CD4-positive, alpha-beta memory T cell (primary cell): ENCODE data around the gene NDUFV2. TPM values are rescaled to one million over a fixed set of nuclear protein-coding genes. Genes with fewer than 3 reads are reported as not detected.
A peak's percentile ranks its signal among the peaks of the same experiment; 100 is the strongest.
"Not testable (repeated sequence)": the region's sequence is repeated elsewhere in the genome, so short reads cannot be mapped to it uniquely, and the experiment has no call there.

ENCODE experiments used
- CTCF ChIA-PET: fragments of 350-600 bp; sonication (Branson Sonifier 250); formaldehyde crosslinking; loops from one replicate; lab custom pipeline; 2021; ENCODE audit warnings: inconsistent platforms; ENCODE audit not compliant: partially characterized antibody; lab: Charles Lee
- POLR2A ChIA-PET: fragments of 350-600 bp; sonication (Branson Sonifier 250); formaldehyde crosslinking; loops from one replicate; lab custom pipeline; 2021; ENCODE audit not compliant: partially characterized antibody; lab: Charles Lee
- DNase-seq, 5 donors: peaks; one replicate each; pipeline versions ENCODE4 v3.0.0 to v3.0.0-alpha.2; 2020 to 2022; ENCODE audit warnings: mixed read lengths in 1 of 5
- H3K27ac ChIP-seq: one replicate; pipeline ENCODE4 v1.7.0; 2013; ENCODE audit warnings: low read depth, low read length
- H3K27me3 ChIP-seq: 2 replicates; pipeline ENCODE4 v1.7.0; 2013; ENCODE audit warnings: mild to moderate bottlenecking, low read length, moderate library complexity; ENCODE audit not compliant: insufficient read depth
- H3K36me3 ChIP-seq: 2 replicates; pipeline ENCODE4 v1.7.0; 2013; ENCODE audit warnings: mild to moderate bottlenecking, low read length, moderate library complexity; ENCODE audit not compliant: insufficient read depth
- H3K4me1 ChIP-seq: 2 replicates; pipeline ENCODE4 v1.7.0; 2013; ENCODE audit warnings: mild to moderate bottlenecking, low read length, moderate library complexity; ENCODE audit not compliant: insufficient read depth
- H3K4me3 ChIP-seq, 2 donors: one replicate each; pipeline ENCODE4 v1.7.0; 2013; ENCODE audit warnings: low read length in 2 of 2, mild to moderate bottlenecking in 1 of 2
- H3K9me3 ChIP-seq, 2 donors: one replicate each; pipeline ENCODE4 v1.7.0; 2013; ENCODE audit warnings: low read length in 2 of 2, control low read depth in 1 of 2; ENCODE audit not compliant: control insufficient read depth in 1 of 2
- H3K27ac Mint-ChIP-seq, 7 donors: one replicate each; pipeline ENCODE4 v1.8.0; 2020 to 2021; ENCODE audit warnings: mixed read lengths in 7 of 7, mild to moderate bottlenecking in 6 of 7, inconsistent platforms in 3 of 7, moderate library complexity in 3 of 7
- H3K27me3 Mint-ChIP-seq, 2 donors: one replicate each; pipeline ENCODE4 v1.8.0; 2020 to 2021; ENCODE audit warnings: mixed read lengths in 2 of 2
- H3K36me3 Mint-ChIP-seq, 2 donors: one replicate each; pipeline ENCODE4 v1.8.0; 2020 to 2021; ENCODE audit warnings: mixed read lengths in 2 of 2, inconsistent platforms in 1 of 2, mild to moderate bottlenecking in 1 of 2
- H3K4me1 Mint-ChIP-seq, 4 donors: one replicate each; pipeline ENCODE4 v1.8.0; 2020 to 2021; ENCODE audit warnings: mixed read lengths in 4 of 4, mild to moderate bottlenecking in 1 of 4
- H3K4me3 Mint-ChIP-seq, 8 donors: one replicate each; pipeline ENCODE4 v1.8.0; 2020 to 2021; ENCODE audit warnings: mixed read lengths in 8 of 8, mild to moderate bottlenecking in 7 of 8, moderate library complexity in 6 of 8, inconsistent platforms in 3 of 8
- H3K9me3 Mint-ChIP-seq, 8 donors: one replicate each; pipeline ENCODE4 v1.8.0; 2020 to 2021; ENCODE audit warnings: mixed read lengths in 8 of 8, mild to moderate bottlenecking in 5 of 8, inconsistent platforms in 3 of 8, moderate library complexity in 1 of 8
- intact Hi-C: fragments of 100-400 bp; cut with micrococcal nuclease; formaldehyde crosslinking; loops from one replicate; pipeline ENCODE4 v1.15.1; 2023
- polyA plus RNA-seq, 2 donors: library from polyadenylated mRNA; unstranded; fragments of 300-500 nt; fragmentation: Illumina TruSeq; gene quantifications; one replicate each; pipeline ENCODE4 v1.2.3, GENCODE V29; 2021
- total RNA-seq, 2 experiments: library from RNA; stranded (reverse); gene quantifications; one replicate each; pipeline ENCODE4 v1.2.3, GENCODE V29; 2021

The NDUFV2 gene
- total and polyA plus RNA-seq, 4 experiments from 2014 or later: 135 to 281 (median 174) TPM

DNA sequence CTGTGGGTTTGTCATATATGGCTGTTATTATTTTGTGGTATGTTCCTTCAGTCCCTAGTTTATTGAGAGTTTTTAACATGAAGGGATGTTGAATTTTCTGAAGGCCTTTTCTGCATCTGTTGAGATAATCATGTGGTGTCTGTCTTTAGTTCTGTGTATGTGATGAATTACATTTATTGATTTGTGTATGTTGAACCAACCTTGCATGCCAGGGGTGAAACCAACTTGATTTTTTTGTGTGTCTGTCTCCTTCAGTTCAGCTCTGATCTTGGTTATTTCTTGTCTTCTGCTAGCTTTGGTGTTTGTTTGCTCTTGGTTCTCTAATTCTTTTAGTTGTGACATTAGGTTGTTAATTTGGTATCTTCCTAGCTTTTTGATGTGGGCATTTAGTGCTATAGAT is 61.6 kb downstream of the NDUFV2 start:
- POLR2A ChIA-PET: interaction anchor here (1.4 kb wide), 1 partner anchor 81 kb away, joined by 3 read pairs; no protein-coding TSS in a partner anchor
- peaks cover 46 to 48% of the 10 kb centered on the region in 2 donors for H3K36me3 Mint-ChIP-seq
- H3K27me3 ChIP-seq, CTCF ChIA-PET, intact Hi-C loops, H3K36me3 ChIP-seq, H3K27me3 Mint-ChIP-seq, H3K4me3 ChIP-seq, H3K27ac Mint-ChIP-seq, H3K9me3 ChIP-seq, DNase-seq, H3K27ac ChIP-seq: not testable (repeated sequence)
- peaks cover 14% of the 10 kb centered on the region for H3K4me1 ChIP-seq
- peak overlapping the region in 5 of 8 donors; percentile 0 to 55 (median 36) for H3K4me3 Mint-ChIP-seq
- peaks cover 41 to 71% (median 49%) of the 10 kb centered on the region in 4 donors for H3K4me1 Mint-ChIP-seq
- peaks cover 0 to 35% (median 24%) of the 10 kb centered on the region in 8 donors for H3K9me3 Mint-ChIP-seq

DNA sequence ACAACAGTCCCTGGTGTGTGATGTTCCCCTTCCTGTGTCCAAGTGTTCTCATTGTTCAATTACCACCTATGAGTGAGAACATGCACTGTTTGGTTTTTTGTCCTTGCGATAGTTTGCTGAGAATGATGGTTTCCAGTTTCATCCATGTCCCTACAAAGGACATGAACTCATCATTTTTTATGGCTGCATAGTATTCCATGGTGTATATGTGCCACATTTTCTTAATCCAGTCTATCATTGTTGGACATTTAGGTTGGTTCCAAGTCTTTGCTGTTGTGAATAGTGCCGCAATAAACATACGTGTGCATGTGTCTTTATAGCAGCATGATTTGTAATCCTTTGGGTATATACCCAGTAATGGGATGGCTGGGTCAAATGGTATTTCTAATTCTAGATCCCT is 63.4 kb downstream of the NDUFV2 start:
- H3K9me3 Mint-ChIP-seq: peaks cover 0 to 35% (median 24%) of the 10 kb centered on the region in 8 donors

DNA sequence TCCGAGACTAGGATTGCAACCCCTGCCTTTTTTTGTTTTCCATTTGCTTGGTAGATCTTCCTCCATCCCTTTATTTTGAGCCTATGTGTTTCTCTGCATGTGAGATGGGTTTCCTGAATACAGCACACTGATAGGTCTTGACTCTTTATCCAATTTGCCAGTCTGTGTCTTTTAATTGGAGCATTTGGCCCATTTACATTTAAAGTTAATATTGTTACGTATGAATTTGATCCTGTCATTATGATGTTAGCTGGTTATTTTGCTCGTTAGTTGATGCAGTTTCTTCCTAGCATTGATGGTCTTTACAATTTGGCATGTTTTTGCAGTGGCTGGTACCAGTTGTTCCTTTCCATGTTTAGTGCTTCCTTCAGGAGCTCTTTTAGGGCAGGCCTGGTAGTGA is 67.0 kb downstream of the NDUFV2 start:
- DNase-seq, H3K27me3 ChIP-seq, H3K9me3 ChIP-seq, CTCF ChIA-PET, H3K9me3 Mint-ChIP-seq, H3K4me3 ChIP-seq, H3K36me3 ChIP-seq, H3K27ac ChIP-seq, H3K27me3 Mint-ChIP-seq, POLR2A ChIA-PET, intact Hi-C loops: not testable (repeated sequence)
- Mint-ChIP-seq H3K4me3 (peak overlapping the region in 6 of 8 donors; percentile 5 to 69 (median 54)), H3K4me1 (peaks cover 48 to 87% (median 66%) of the 10 kb centered on the region in 4 donors), H3K36me3 (peaks cover 24 to 42% of the 10 kb centered on the region in 2 donors), H3K27ac (peak overlapping the region in 4 of 7 donors; percentile 9 to 78 (median 12))
- peaks cover 36% of the 10 kb centered on the region for H3K4me1 ChIP-seq

More for the DNA sequence above, 63.4 kb downstream of the NDUFV2 start:
- intact Hi-C loops, H3K27ac Mint-ChIP-seq, H3K27me3 ChIP-seq, H3K4me3 Mint-ChIP-seq, H3K36me3 ChIP-seq, H3K4me1 ChIP-seq, DNase-seq, H3K9me3 ChIP-seq, CTCF ChIA-PET, H3K27ac ChIP-seq, H3K27me3 Mint-ChIP-seq, H3K4me3 ChIP-seq: not testable (repeated sequence)
- Mint-ChIP-seq H3K4me1 (peaks cover 47 to 77% (median 59%) of the 10 kb centered on the region in 4 donors), H3K36me3 (peaks cover 46 to 55% of the 10 kb centered on the region in 2 donors)
- POLR2A ChIA-PET: interaction anchor here (0.5 kb wide), 1 partner anchor 27 kb away, joined by 3 read pairs; no protein-coding TSS in a partner anchor

DNA sequence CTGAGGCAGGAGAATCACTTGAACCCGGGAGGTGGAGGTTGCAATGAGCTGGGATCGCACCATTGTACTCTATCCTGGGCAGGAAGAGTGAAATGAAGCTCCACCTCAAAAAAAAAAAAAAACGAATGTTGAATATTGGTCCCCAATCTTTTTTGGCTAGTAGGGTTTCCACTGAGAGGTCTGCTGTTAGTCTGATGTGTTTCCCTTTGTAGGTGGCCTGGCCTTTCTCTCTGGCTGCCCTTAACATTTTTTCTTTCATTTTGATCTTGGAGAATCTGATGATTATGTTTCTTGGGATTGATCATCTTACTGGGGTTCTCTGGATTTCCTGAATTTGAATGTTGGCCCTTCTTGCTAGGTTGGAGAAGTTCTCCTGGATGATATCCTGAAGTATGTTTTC is 69.4 kb downstream of the NDUFV2 start:
- peaks cover 46% of the 10 kb centered on the region for H3K4me1 ChIP-seq

DNA sequence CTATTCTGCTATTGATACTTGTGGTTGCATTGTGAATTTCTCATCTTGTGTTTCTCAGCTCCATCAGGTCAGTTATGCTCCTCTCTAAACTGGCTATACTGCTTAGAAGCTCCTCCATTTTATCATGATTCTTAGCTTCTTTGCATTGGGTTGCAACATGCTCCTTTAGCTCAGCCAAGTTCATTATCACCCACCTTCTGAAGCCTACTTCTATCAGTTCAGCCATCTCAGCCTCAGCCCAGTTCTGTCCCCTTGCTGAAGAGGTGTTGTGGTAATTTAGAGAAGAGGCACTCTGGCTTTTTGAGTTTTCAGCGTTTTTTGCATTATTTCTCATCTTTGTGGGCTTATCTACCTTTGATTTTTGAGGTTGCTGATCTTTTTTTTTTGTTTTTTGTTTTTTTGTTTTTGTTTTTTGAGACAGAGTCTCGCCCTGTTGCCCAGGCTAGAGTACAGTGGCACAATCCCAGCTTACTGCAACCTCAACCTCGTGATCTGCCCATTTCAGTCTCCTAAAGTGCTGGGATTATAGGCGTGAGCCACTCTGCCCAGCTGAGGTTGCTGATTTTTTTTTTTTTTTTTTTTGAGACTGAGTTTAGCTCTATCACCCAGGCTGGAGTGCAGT is 70.1 kb downstream of the NDUFV2 start:
- H3K27me3 Mint-ChIP-seq: no peaks in the 10 kb centered on the region
- intact Hi-C loops: no loop called here
- DNase-seq: no peak
- no peaks in the 10 kb centered on the region for H3K36me3 ChIP-seq
- peaks cover 17 to 38% of the 10 kb centered on the region in 2 donors for H3K36me3 Mint-ChIP-seq
- peaks cover 0 to 2% (median 0%) of the 10 kb centered on the region in 8 donors for H3K9me3 Mint-ChIP-seq
- ChIA-PET CTCF (interaction anchor here (1.0 to 1.3 kb wide), 2 partner anchors 10 to 64 kb away, joined by 3 read pairs; no protein-coding TSS in a partner anchor), POLR2A (interaction anchor here (0.7 kb wide), 1 partner anchor 69 kb away, joined by 4 read pairs; no protein-coding TSS in a partner anchor)
- no peak overlapping the region for H3K4me3 ChIP-seq
- H3K9me3 ChIP-seq: no peaks in the 10 kb centered on the region
- H3K27ac ChIP-seq: no peak overlapping the region
- peak overlapping the region in 6 of 7 donors; percentile 37 to 74 (median 44) for H3K27ac Mint-ChIP-seq
- H3K4me1 Mint-ChIP-seq: peaks cover 57 to 96% (median 78%) of the 10 kb centered on the region in 4 donors
- peaks cover 50% of the 10 kb centered on the region for H3K4me1 ChIP-seq
- no peaks in the 10 kb centered on the region for H3K27me3 ChIP-seq
- peak overlapping the region in 7 of 8 donors; percentile 17 to 63 (median 48) for H3K4me3 Mint-ChIP-seq

More for the DNA sequence above, 69.4 kb downstream of the NDUFV2 start:
- H3K27me3 Mint-ChIP-seq, intact Hi-C loops, POLR2A ChIA-PET, DNase-seq, H3K4me3 ChIP-seq, H3K9me3 Mint-ChIP-seq, H3K27ac ChIP-seq, H3K36me3 ChIP-seq, H3K9me3 ChIP-seq, H3K27me3 ChIP-seq: not testable (repeated sequence)
- Mint-ChIP-seq H3K27ac (peak overlapping the region in 4 of 7 donors; percentile 10 to 74 (median 42)), H3K4me3 (peak overlapping the region in 7 of 8 donors; percentile 29 to 74 (median 61)), H3K4me1 (peaks cover 56 to 96% (median 76%) of the 10 kb centered on the region in 4 donors), H3K36me3 (peaks cover 21 to 39% of the 10 kb centered on the region in 2 donors)
- CTCF ChIA-PET: interaction anchor here (0.8 to 1.4 kb wide), 3 partner anchors 10 to 98 kb away, joined by 3 to 5 read pairs (median 3); no protein-coding TSS in a partner anchor

DNA sequence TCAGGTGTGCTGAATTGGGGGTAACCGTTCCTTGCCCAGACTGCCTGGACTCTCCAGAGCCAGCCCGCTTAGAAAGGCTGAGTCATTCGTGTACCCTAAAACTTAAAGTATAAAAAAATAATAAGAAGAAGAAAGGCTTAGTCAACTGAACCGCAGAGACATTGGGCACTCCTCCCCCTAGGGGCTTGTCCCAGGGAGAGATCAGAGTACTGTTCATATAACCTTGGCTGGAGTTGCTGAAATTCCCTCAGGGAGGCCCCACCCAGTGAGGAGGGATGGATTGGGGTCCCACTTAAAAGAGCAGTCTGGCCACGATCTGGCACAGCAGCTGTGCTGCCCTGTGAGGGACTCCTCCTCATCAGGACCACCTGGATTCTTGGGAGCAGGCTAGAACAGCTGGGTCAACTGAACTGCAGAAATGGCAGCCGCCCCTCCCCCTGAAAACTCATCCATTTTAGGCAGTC is 71.3 kb downstream of the NDUFV2 start:
- Mint-ChIP-seq H3K9me3 (peaks cover 0 to 2% (median 0%) of the 10 kb centered on the region in 8 donors), H3K4me1 (peaks cover 57 to 95% (median 76%) of the 10 kb centered on the region in 4 donors), H3K27me3 (no peaks in the 10 kb centered on the region), H3K27ac (peak overlapping the region in 2 of 7 donors; percentile 42 to 46), H3K4me3 (peak overlapping the region in 1 of 8 donors; percentile 39), H3K36me3 (peaks cover 15 to 41% of the 10 kb centered on the region in 2 donors)
- intact Hi-C loops: no loop called here
- Histone ChIP-seq H3K27ac (no peak overlapping the region), H3K4me3 (no peak overlapping the region), H3K27me3 (no peaks in the 10 kb centered on the region), H3K4me1 (peaks cover 59% of the 10 kb centered on the region), H3K9me3 (no peaks in the 10 kb centered on the region), H3K36me3 (no peaks in the 10 kb centered on the region)
- ChIA-PET POLR2A (no interaction called here), CTCF (no interaction called here)
- DNase-seq: no peak

DNA sequence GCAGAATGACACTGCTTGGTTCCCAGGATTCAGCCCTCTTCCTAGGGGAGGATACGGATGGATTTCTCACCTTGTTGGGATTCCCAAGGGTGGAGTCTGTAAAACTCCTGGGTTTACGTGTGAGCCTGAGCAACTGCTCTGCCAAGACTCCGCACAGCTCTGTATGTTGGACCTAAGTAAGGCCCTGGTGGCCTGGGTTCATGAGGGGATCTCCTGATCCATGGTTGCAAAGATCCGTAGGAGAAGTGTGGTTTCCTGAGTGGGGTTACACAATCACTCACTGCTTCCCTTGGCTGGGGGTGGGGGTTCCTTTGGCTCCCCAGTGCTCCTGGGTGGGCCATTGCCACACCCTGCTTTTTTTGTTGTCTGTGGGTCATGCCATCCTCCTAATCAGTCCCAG is 71.8 kb downstream of the NDUFV2 start:
- no peaks in the 10 kb centered on the region for H3K27me3 ChIP-seq
- H3K4me1 ChIP-seq: peaks cover 63% of the 10 kb centered on the region
- intact Hi-C loops: no loop called here
- peak overlapping the region in 6 of 7 donors; percentile 1 to 88 (median 44) for H3K27ac Mint-ChIP-seq
- peaks cover 0 to 2% (median 0%) of the 10 kb centered on the region in 8 donors for H3K9me3 Mint-ChIP-seq
- peak overlapping the region in 4 of 8 donors; percentile 23 to 69 (median 34) for H3K4me3 Mint-ChIP-seq
- H3K36me3 Mint-ChIP-seq: peaks cover 15 to 41% of the 10 kb centered on the region in 2 donors
- no peak for DNase-seq
- H3K36me3 ChIP-seq: no peaks in the 10 kb centered on the region
- no peaks in the 10 kb centered on the region for H3K27me3 Mint-ChIP-seq
- H3K9me3 ChIP-seq: no peaks in the 10 kb centered on the region
- peaks cover 55 to 95% (median 75%) of the 10 kb centered on the region in 4 donors for H3K4me1 Mint-ChIP-seq
- POLR2A ChIA-PET: no interaction called here
- H3K27ac ChIP-seq: no peak overlapping the region
- CTCF ChIA-PET: no interaction called here
- H3K4me3 ChIP-seq: no peak overlapping the region
